NK-92 (cell line): ENCODE data around the gene C10orf105.

ENCODE experiments used
- DNase-seq: peaks from one replicate; lab custom pipeline; 2025; ENCODE audit not compliant: unreplicated experiment; lab: John Stamatoyannopoulos, UW

Gene C10orf105

GRCh38 chr10:71717056-71717455 lies 2.5 kb downstream of the C10orf105 start:
- no peak for DNase-seq

- no peak for DNase-seq
Observed at GRCh38 chr10:71716426-71716825, 3.2 kb downstream of the C10orf105 start.

- DNase-seq: no peak
Observed at GRCh38 chr10:71715860-71716259, 3.7 kb downstream of the C10orf105 start.

- no peak for DNase-seq
Observed at GRCh38 chr10:71715026-71715425, 4.6 kb downstream of the C10orf105 start.

GRCh38 chr10:71714592-71714991 lies 5.0 kb downstream of the C10orf105 start:
- DNase-seq: no peak

- no peak for DNase-seq
Observed at GRCh38 chr10:71714031-71714410, 5.6 kb downstream of the C10orf105 start.

GRCh38 chr10:71713135-71714030 lies 6.2 kb downstream of the C10orf105 start:
- DNase-seq: no peak

GRCh38 chr10:71712572-71713134 lies 6.9 kb downstream of the C10orf105 start:
- no peak for DNase-seq

- no peak for DNase-seq
Observed at GRCh38 chr10:71712170-71712569, 7.4 kb downstream of the C10orf105 start.

- no peak for DNase-seq
Observed at GRCh38 chr10:71711052-71711623, 8.4 kb downstream of the C10orf105 start.

- DNase-seq: no peak
Observed at GRCh38 chr10:71710519-71710918, 9.1 kb downstream of the C10orf105 start.

- no peak for DNase-seq
Observed at GRCh38 chr10:71708897-71709882, 10.4 kb downstream of the C10orf105 start.

- no peak for DNase-seq
Observed at GRCh38 chr10:71708301-71708703, 11.3 kb downstream of the C10orf105 start.

- no peak for DNase-seq
Observed at GRCh38 chr10:71707240-71707789, 12.3 kb downstream of the C10orf105 start.

- DNase-seq: no peak
Observed at GRCh38 chr10:71706216-71707121, 13.1 kb downstream of the C10orf105 start.

- DNase-seq: no peak
Observed at GRCh38 chr10:71705582-71705981, 14.0 kb downstream of the C10orf105 start.

GRCh38 chr10:71704816-71705215 lies 14.8 kb downstream of the C10orf105 start:
- DNase-seq: no peak

- DNase-seq: no peak
Observed at GRCh38 chr10:71703577-71703976, 16.0 kb downstream of the C10orf105 start.

GRCh38 chr10:71701496-71702132 lies 18.0 kb downstream of the C10orf105 start:
- no peak for DNase-seq
